Measurements from ENCODE around the gene ETS1.

Gene ETS1

DNA sequence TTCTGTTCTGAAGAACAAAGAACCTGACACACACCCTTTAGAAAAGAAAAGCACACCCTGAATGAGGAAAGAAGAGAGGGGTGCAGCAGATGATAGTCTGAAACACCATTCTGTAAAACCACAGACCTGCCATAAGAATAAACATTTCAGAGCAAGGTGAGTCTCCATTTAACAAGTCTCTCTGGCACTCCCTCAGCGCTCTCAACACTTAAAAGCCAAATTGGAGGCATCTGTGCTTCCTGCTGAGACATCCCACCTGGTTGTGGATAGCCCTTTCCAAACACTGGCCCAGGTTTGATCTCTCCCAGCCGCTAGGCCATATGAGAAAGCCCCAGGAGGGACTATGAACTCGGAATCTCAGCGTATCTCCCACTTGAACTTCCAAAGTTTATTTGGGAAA lies 36.3 kb downstream of the ETS1 start:
- H2AFZ ChIP-seq (ENCODE audit: low read length) = no peak overlapping the region
- H3K27ac ChIP-seq (ENCODE audit: low read length) = no peak overlapping the region
- no peak overlapping the region for H3K4me3 ChIP-seq (ENCODE audit: low read length)
- H4K20me1 ChIP-seq (ENCODE audit: insufficient read depth, low read length) = no peaks in the 10 kb centered on the region
- H3K36me3 ChIP-seq (replicated peaks; ENCODE audit: insufficient read depth, low read length) = no peaks in the 10 kb centered on the region
- no peaks in the 10 kb centered on the region for H3K27me3 ChIP-seq (replicated peaks; ENCODE audit: insufficient read depth, low read length)
- TF ChIP-seq EZH2 (optimal IDR thresholded peaks at IDR 0.05; ENCODE audit: low read depth, low read length) (no peak), EZH2phosphoT487 (IDR thresholded peaks at IDR 0.05; ENCODE audit: low read length) (no peak)
- TF ChIP-seq, protein P1, sequence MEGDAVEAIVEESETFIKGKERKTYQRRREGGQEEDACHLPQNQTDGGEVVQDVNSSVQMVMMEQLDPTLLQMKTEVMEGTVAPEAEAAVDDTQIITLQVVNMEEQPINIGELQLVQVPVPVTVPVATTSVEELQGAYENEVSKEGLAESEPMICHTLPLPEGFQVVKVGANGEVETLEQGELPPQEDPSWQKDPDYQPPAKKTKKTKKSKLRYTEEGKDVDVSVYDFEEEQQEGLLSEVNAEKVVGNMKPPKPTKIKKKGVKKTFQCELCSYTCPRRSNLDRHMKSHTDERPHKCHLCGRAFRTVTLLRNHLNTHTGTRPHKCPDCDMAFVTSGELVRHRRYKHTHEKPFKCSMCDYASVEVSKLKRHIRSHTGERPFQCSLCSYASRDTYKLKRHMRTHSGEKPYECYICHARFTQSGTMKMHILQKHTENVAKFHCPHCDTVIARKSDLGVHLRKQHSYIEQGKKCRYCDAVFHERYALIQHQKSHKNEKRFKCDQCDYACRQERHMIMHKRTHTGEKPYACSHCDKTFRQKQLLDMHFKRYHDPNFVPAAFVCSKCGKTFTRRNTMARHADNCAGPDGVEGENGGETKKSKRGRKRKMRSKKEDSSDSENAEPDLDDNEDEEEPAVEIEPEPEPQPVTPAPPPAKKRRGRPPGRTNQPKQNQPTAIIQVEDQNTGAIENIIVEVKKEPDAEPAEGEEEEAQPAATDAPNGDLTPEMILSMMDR (IDR thresholded peaks at IDR 0.05; ENCODE audit: low read length) = no peak
- no peak overlapping the region for H3K4me2 ChIP-seq (ENCODE audit: low read depth, low read length)
- no peak for DNase-seq
- no peak overlapping the region for H3K9ac ChIP-seq (ENCODE audit: low read length)
- H3F3A ChIP-seq (ENCODE audit: insufficient read depth, low read length) = no peaks in the 10 kb centered on the region
- peaks cover 7% of the 10 kb centered on the region; the same call in 1 of the 2 replicates for H3K4me1 ChIP-seq (ENCODE audit: low read length)
- no peaks in the 10 kb centered on the region for H3K9me2 ChIP-seq (replicated peaks; ENCODE audit: insufficient read depth, low read length)
- H3K79me2 ChIP-seq (ENCODE audit: low read length) = no peaks in the 10 kb centered on the region
- H3K9me3 ChIP-seq (replicated peaks; ENCODE audit: insufficient read depth, low read length) = no peaks in the 10 kb centered on the region

DNA sequence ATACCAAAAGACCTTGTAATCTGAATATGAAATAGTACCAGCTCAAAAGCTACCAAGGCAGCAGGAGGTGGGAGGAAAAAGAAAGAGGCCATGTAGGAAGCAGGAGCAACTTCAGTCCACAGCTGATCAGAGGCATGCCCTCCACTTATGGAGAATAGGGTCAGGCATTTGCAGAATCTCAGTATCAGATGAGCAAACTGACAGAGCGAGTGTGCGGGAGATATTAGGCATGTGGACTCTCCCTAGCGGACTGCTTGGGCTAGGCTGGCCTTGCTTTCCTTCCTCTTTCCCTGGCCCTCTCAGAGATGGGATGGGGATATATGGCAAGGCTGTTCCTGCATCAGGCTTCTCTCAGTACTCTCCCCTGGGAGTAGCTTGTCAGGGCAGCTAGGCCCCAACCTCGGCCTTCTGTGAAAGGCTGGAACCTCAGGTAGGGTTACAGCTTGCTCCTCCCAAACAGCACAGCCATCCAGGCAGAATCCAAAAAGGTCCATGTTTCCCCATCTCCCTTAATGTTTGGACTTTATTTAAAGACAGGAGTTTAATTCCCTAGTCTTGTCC lies 37.0 kb downstream of the ETS1 start:
- Histone ChIP-seq H3K4me1 (ENCODE audit: low read length) (peaks cover 7% of the 10 kb centered on the region; the same call in 1 of the 2 replicates), H4K20me1 (ENCODE audit: insufficient read depth, low read length) (no peaks in the 10 kb centered on the region), H3F3A (ENCODE audit: insufficient read depth, low read length) (no peaks in the 10 kb centered on the region), H3K4me2 (ENCODE audit: low read depth, low read length) (no peak overlapping the region), H3K9me3 (replicated peaks; ENCODE audit: insufficient read depth, low read length) (no peaks in the 10 kb centered on the region), H3K79me2 (ENCODE audit: low read length) (no peaks in the 10 kb centered on the region), H3K9ac (ENCODE audit: low read length) (no peak overlapping the region), H3K9me2 (replicated peaks; ENCODE audit: insufficient read depth, low read length) (no peaks in the 10 kb centered on the region), H2AFZ (ENCODE audit: low read length) (no peak overlapping the region), H3K27ac (ENCODE audit: low read length) (no peak overlapping the region), H3K36me3 (replicated peaks; ENCODE audit: insufficient read depth, low read length) (no peaks in the 10 kb centered on the region), H3K4me3 (ENCODE audit: low read length) (no peak overlapping the region), H3K27me3 (replicated peaks; ENCODE audit: insufficient read depth, low read length) (no peaks in the 10 kb centered on the region)
- no peak for DNase-seq
- TF ChIP-seq EZH2phosphoT487 (IDR thresholded peaks at IDR 0.05; ENCODE audit: low read length) = no peak
- TF ChIP-seq, protein P1 (IDR thresholded peaks at IDR 0.05; ENCODE audit: low read length) = no peak
- no peak for TF ChIP-seq EZH2 (optimal IDR thresholded peaks at IDR 0.05; ENCODE audit: low read depth, low read length)

DNA sequence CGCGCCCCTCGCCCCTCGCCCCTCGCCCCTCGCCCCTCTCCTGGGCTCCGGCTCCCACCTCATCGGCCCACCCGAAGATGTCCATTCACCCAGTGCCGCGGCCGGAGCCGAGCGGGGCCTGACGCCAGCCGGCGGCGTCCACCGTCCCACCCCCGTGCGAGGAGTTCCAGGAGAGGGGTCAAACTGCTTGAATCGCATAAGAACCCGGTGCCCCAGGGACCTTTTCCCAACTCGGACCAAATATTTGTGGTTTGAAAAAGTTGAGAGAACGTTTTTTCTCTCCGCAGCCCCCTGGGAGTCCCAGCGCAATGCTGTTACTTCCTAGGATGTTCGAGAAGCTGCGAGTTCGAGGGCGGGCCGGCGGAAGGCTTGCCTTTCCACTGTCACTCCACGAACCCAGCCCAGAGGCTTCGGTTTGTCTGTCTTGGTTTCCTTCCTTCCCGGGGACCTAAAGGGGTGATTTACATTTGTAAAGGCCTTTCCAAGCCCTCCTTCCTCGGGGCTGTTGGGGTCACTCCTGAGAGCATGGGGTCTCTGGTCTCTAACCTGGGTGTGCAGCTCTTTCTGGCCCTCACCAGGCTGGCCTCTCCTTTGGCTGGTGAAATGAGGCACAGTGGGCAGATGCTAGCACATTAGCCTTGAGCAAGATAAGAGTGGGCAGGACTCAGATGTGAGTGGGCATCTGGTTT lies 38.0 kb downstream of the ETS1 start:
- no peaks in the 10 kb centered on the region for H4K20me1 ChIP-seq (ENCODE audit: insufficient read depth, low read length)
- no peak for DNase-seq
- no peaks in the 10 kb centered on the region for H3K27me3 ChIP-seq (replicated peaks; ENCODE audit: insufficient read depth, low read length)
- H3K9me3 ChIP-seq (replicated peaks; ENCODE audit: insufficient read depth, low read length) = no peaks in the 10 kb centered on the region
- no peaks in the 10 kb centered on the region for H3K9me2 ChIP-seq (replicated peaks; ENCODE audit: insufficient read depth, low read length)
- no peak overlapping the region for H2AFZ ChIP-seq (ENCODE audit: low read length)
- TF ChIP-seq EZH2 (optimal IDR thresholded peaks at IDR 0.05; ENCODE audit: low read depth, low read length) (no peak), EZH2phosphoT487 (IDR thresholded peaks at IDR 0.05; ENCODE audit: low read length) (no peak)
- TF ChIP-seq, protein P1 (IDR thresholded peaks at IDR 0.05; ENCODE audit: low read length) = no peak
- no peaks in the 10 kb centered on the region for H3K79me2 ChIP-seq (ENCODE audit: low read length)
- no peak overlapping the region for H3K9ac ChIP-seq (ENCODE audit: low read length)
- no peak overlapping the region for H3K4me3 ChIP-seq (ENCODE audit: low read length)
- H3K4me2 ChIP-seq (ENCODE audit: low read depth, low read length) = no peak overlapping the region
- peaks cover 7% of the 10 kb centered on the region; the same call in 1 of the 2 replicates for H3K4me1 ChIP-seq (ENCODE audit: low read length)
- H3F3A ChIP-seq (ENCODE audit: insufficient read depth, low read length) = no peaks in the 10 kb centered on the region
- H3K36me3 ChIP-seq (replicated peaks; ENCODE audit: insufficient read depth, low read length) = no peaks in the 10 kb centered on the region
- H3K27ac ChIP-seq (ENCODE audit: low read length) = no peak overlapping the region

Measured in MM.1S (cell line).